SKM-1 (cell line): ENCODE measurements around the gene MATN4.
A peak's percentile ranks its signal among the peaks of the same experiment; 100 is the strongest.

Experiments
- DNase-seq: peaks from one replicate; lab custom pipeline; 2025; ENCODE audit not compliant: unreplicated experiment; lab: John Stamatoyannopoulos, UW

Gene MATN4

GRCh38 chr20:45315672-45316071 is 7.6 kb upstream of the MATN4 start:
- no peak for DNase-seq

- DNase-seq, result no peak
Observed at GRCh38 chr20:45313943-45314342, 5.8 kb upstream of the MATN4 start.

- DNase-seq, result no peak
Observed at GRCh38 chr20:45313065-45313695, 5.1 kb upstream of the MATN4 start.

- no peak for DNase-seq
Observed at GRCh38 chr20:45312241-45312640, 4.1 kb upstream of the MATN4 start.

- no peak for DNase-seq
Observed at GRCh38 chr20:45311589-45312211, 3.6 kb upstream of the MATN4 start.

GRCh38 chr20:45309075-45309474 is 976 bp upstream of the MATN4 start:
- DNase-seq, result no peak

GRCh38 chr20:45307076-45307640 is 941 bp downstream of the MATN4 start:
- no peak for DNase-seq

GRCh38 chr20:45306431-45306982 is 1.6 kb downstream of the MATN4 start, which contains the start of gene RBPJL:
TSS of gene RBPJL (plus strand) at chr20:45306840. CDS start at chr20:45306923, 83 bp downstream.
- no peak for DNase-seq

GRCh38 chr20:45305262-45305661 is 2.8 kb downstream of the MATN4 start:
- no peak for DNase-seq

GRCh38 chr20:45304464-45304999 is 3.6 kb downstream of the MATN4 start:
- no peak for DNase-seq

- DNase-seq, result no peak
Observed at GRCh38 chr20:45303586-45304463, 4.3 kb downstream of the MATN4 start.

- no peak for DNase-seq
Observed at GRCh38 chr20:45301824-45302271, 6.3 kb downstream of the MATN4 start.

- DNase-seq, result peak; percentile 12
Observed at GRCh38 chr20:45300961-45301360, 7.1 kb downstream of the MATN4 start.

GRCh38 chr20:45299786-45300185 is 8.3 kb downstream of the MATN4 start:
- no peak for DNase-seq

GRCh38 chr20:45297786-45298497 is 10.2 kb downstream of the MATN4 start:
- DNase-seq, result no peak

GRCh38 chr20:45294659-45295058 is 13.4 kb downstream of the MATN4 start:
- DNase-seq, result no peak

- no peak for DNase-seq
Observed at GRCh38 chr20:45294003-45294368, 14.1 kb downstream of the MATN4 start.

- DNase-seq, result peak; percentile 78
Observed at GRCh38 chr20:45293041-45294002, 14.8 kb downstream of the MATN4 start.

- DNase-seq, result no peak
Observed at GRCh38 chr20:45292343-45292742, 15.8 kb downstream of the MATN4 start.
